ENCODE results near the gene OR5M10.

GRCh38 chr11:56624661-56625110, 47.2 kb upstream of the OR5M10 start:
- no peak for TF ChIP-seq EZH2 (IDR thresholded peaks at IDR 0.05)
- no peak for TF ChIP-seq POLR2AphosphoS5 (IDR thresholded peaks at IDR 0.05; ENCODE audit: borderline replicate concordance, low read depth, low read length)
- no peak for TF ChIP-seq FOXP2 (optimal IDR thresholded peaks at IDR 0.05; ENCODE audit: control extremely low read depth, extremely low read length, insufficient read depth)
